Ectodermal cell (in vitro differentiated cells): ENCODE results near the gene ABLIM3.

ENCODE experiments used
- H3K27ac ChIP-seq: 2 replicates; pipeline ENCODE4 v1.7.0; 2013; ENCODE audit warnings: mild to moderate bottlenecking, low read depth, low read length; ENCODE audit not compliant: insufficient read depth, poor library complexity, severe bottlenecking
- H3K27me3 ChIP-seq: 2 replicates; pipeline ENCODE4 v1.7.0; 2013; ENCODE audit warnings: mild to moderate bottlenecking, low read length; ENCODE audit not compliant: insufficient read depth, control insufficient read depth, poor library complexity, severe bottlenecking
- H3K36me3 ChIP-seq: one replicate; pipeline ENCODE4 v1.7.0; 2013; ENCODE audit warnings: low read length; ENCODE audit not compliant: control insufficient read depth, insufficient read depth
- H3K4me1 ChIP-seq: one replicate; pipeline ENCODE4 v1.7.0; 2013; ENCODE audit warnings: low read length; ENCODE audit not compliant: control insufficient read depth, insufficient read depth
- H3K4me3 ChIP-seq: 2 replicates; pipeline ENCODE4 v1.7.0; 2013; ENCODE audit warnings: low read depth, low read length, control low read depth; ENCODE audit not compliant: insufficient read depth
- H3K9me3 ChIP-seq: 2 replicates; pipeline ENCODE4 v1.7.0; 2013; ENCODE audit warnings: mild to moderate bottlenecking, low read length, moderate library complexity; ENCODE audit not compliant: control insufficient read depth
- WGBS, 2 experiments: methylation state at CpG; one replicate each; pipeline ENCODE4 v1.1.7; 2013; ENCODE audit warnings: missing lambda C conversion rate in 2 of 2; 5-methylcytosine and 5-hydroxymethylcytosine counted together

ABLIM3 gene

DNA sequence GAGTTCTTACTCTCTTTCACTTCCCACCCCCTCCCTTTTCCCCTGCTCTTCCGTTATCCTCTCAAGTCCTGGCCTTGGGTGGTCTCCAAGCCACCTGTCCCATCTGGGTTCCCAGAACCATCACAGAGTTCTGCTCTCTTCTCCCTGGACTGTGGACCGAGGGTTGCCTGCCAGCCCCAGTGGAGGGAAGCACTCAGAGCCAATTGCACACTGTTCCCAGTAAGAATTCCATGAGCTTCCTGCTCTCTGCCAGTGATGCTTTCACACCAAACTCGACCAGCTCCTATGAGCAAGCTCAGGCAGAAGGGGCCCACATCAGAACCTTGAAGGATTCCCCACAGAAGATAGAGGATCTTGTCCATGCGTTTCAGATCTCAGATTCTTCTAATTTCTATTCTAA lies 110.3 kb downstream of the ABLIM3 start:
- no peak overlapping the region for H3K27ac ChIP-seq
- H3K4me3 ChIP-seq = no peak overlapping the region
- no peaks in the 10 kb centered on the region for H3K9me3 ChIP-seq
- H3K36me3 ChIP-seq = no peaks in the 10 kb centered on the region
- H3K4me1 ChIP-seq = no peaks in the 10 kb centered on the region
- no peaks in the 10 kb centered on the region for H3K27me3 ChIP-seq
- 83 to 88% methylated on average over 4 of the region's 4 CpGs for WGBS, 2 experiments

DNA sequence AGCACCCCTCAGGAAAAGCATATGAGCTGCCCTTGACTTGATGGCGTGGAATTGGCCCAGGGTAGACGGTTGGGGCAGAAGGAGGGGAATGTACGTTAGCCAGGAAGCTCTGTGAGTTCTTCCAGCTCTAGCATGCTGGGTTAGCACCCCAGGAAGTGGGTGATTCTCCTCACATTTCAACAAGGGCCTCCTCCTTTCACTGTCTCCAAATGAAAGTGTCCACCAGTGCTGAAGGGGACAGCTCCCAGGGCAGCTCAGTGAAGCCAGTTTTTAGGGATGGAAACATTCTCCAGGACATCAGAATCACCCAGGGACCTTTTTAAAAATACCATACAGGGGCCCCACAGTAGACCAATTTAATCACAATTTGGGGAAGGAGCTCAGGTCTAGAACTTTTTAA lies 113.2 kb downstream of the ABLIM3 start:
- 47 to 54% methylated on average over 3 of the region's 3 CpGs for WGBS, 2 experiments
- Histone ChIP-seq H3K9me3 (no peaks in the 10 kb centered on the region), H3K36me3 (no peaks in the 10 kb centered on the region), H3K27ac (no peak overlapping the region), H3K27me3 (no peaks in the 10 kb centered on the region), H3K4me3 (no peak overlapping the region), H3K4me1 (no peaks in the 10 kb centered on the region)

DNA sequence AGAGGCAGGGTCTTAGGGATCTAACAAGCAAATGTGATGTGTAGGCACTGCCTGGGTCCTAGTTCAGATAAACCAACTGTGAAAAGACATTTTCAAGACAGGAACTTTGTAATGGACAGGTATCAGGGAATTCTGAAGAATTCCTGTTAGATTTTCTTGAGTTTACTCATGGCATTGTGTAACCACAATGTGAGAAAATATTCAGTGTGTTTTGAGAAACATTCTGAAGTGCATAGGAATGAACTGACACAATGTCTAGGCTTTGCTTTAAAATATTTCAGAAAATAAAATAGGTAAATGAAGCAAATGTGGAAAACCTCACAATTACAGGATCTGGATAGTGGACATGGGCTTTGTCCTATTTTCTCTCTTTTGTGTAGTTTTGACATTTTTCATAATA lies 115.2 kb downstream of the ABLIM3 start:
- Histone ChIP-seq H3K27ac (no peak overlapping the region), H3K4me3 (no peak overlapping the region), H3K9me3 (no peaks in the 10 kb centered on the region), H3K27me3 (no peaks in the 10 kb centered on the region), H3K36me3 (no peaks in the 10 kb centered on the region), H3K4me1 (no peaks in the 10 kb centered on the region)

DNA sequence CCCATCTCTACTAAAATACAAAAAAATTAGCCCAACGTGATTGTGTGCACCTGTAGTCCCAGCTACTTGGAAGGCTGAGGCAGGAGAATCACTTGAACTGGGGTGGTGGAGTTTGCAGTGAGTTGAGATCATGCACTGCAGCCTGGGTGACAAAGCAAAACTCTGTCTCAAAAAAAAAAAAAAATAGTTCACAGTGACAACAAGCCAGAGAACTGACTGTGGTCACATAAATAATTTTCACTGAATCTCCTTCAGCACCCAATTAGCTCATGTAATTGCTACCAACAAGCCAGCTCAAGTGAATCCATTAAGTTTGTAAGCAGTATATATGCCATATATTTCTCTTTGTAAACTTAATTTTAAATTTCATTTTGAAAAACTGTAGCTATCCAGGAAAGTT lies 115.8 kb downstream of the ABLIM3 start:
- Histone ChIP-seq H3K4me1 (no peaks in the 10 kb centered on the region), H3K9me3 (no peaks in the 10 kb centered on the region), H3K27me3 (no peaks in the 10 kb centered on the region), H3K36me3 (no peaks in the 10 kb centered on the region), H3K4me3 (no peak overlapping the region), H3K27ac (no peak overlapping the region)
- 58 to 71% methylated on average over 1 of the region's 1 CpG for WGBS, 2 experiments

DNA sequence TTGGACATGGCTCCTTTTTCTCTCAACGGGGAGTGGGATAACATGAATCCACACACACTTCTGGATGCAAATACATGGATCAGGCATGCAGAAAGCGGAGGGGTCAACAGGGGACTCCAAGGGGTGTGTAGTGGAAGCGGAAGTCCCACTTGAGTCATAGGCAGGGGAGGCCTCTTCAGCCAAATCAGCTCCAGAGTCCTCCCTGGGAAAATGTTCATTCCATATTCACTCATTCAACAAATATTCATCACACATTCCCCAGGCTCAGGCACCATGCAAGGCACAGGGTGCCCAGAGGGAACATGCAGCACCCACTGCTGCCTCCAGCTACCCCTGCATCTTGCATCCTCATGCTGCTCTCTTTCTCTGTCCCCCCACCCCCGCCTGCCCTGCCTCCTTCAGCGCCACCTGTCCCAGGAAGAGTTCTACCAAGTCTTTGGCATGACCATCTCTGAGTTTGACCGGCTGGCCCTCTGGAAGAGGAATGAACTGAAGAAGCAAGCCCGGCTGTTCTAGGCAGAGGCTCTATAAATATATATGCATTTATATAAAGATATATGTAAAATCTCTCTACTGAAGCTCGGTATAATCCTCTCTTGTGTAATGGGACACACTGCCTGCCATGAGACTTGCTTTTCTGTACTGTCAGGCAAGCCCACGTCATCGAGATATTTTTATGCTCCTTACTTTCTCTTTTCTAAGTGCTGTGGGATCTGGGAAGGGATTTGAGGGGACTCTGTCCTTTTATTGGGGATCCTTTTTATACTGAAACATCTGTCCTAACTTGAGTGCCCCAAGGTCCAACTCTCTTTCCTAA lies 116.8 kb downstream of the ABLIM3 start:
- no peaks in the 10 kb centered on the region for H3K4me1 ChIP-seq
- H3K27me3 ChIP-seq = no peaks in the 10 kb centered on the region
- 81 to 89% methylated on average over 9 to 10 of the region's 10 CpGs for WGBS, 2 experiments
- no peaks in the 10 kb centered on the region for H3K36me3 ChIP-seq
- H3K4me3 ChIP-seq = no peak overlapping the region
- no peak overlapping the region for H3K27ac ChIP-seq
- H3K9me3 ChIP-seq = no peaks in the 10 kb centered on the region

DNA sequence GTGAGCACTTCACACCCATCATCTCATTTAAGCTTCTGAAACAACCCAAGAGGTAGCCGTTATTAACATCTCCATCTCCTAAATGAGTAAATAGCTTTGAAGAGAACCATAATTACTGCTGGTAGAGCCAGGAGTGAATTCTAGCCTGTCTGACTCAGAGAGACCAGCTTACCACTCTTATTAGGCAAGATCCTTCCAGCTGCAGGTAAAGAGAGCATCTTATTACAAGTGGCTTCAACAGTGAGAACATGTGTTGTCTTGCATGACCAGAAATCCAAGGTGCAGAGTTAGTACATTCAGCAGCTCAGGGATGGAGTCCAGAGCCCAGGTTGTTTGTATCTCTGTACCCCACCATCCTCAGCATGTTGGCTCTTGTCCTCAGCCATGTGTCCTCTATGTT lies 119.5 kb downstream of the ABLIM3 start:
- Histone ChIP-seq H3K4me1 (no peaks in the 10 kb centered on the region), H3K9me3 (no peaks in the 10 kb centered on the region), H3K4me3 (no peak overlapping the region), H3K27ac (no peak overlapping the region), H3K27me3 (peaks cover 16% of the 10 kb centered on the region), H3K36me3 (no peaks in the 10 kb centered on the region)
- 77 to 92% methylated on average over 1 of the region's 1 CpG for WGBS, 2 experiments

DNA sequence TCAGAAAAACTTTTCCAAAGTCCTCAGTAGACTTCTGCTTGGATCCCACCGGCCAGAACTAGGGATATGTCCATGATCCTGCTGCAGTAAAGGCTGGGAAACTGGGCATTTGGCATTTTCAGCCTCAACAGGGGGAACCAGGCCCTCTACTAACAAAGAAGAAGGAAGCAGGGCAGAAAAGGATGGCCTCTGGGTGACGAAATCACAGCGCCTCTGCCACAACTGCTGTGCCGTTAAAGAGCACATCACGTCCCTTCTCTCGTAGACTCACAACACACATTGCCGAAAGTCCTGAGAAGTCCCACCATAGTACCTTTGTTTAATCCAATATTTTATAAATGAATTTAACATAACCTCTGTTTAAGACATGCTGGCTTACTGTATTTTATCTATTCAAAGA lies 120.0 kb downstream of the ABLIM3 start:
- 84 to 87% methylated on average over 7 of the region's 7 CpGs for WGBS, 2 experiments
- peaks cover 16% of the 10 kb centered on the region for H3K27me3 ChIP-seq

DNA sequence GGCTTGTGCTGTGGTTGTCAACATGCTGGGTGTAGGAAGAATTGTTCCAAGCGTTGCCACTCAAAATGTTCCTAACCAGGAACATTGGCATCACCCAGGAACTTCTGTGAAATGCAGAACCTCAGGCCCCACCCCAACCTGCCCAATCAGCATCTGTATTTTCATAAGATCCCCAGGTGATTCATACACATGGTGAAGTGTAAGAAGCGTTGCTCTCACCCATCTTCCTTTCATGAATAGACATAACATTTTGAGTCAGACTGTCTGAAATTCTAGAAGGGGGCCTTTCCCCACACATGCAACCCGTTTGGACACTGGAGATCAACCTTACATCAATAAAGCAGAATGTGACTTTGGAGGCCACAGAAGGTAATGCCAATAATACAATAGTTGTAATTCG lies 121.0 kb downstream of the ABLIM3 start:
- H3K27me3 ChIP-seq = peaks cover 16% of the 10 kb centered on the region
- WGBS, 2 experiments = 74 to 83% methylated on average over 4 of the region's 4 CpGs
- no peak overlapping the region for H3K27ac ChIP-seq
- H3K36me3 ChIP-seq = no peaks in the 10 kb centered on the region
- no peaks in the 10 kb centered on the region for H3K4me1 ChIP-seq
- H3K9me3 ChIP-seq = no peaks in the 10 kb centered on the region
- H3K4me3 ChIP-seq = no peak overlapping the region

More for the DNA sequence above, 120.0 kb downstream of the ABLIM3 start:
- no peak overlapping the region for H3K4me3 ChIP-seq
- H3K4me1 ChIP-seq = no peaks in the 10 kb centered on the region
- no peaks in the 10 kb centered on the region for H3K9me3 ChIP-seq
- no peak overlapping the region for H3K27ac ChIP-seq
- no peaks in the 10 kb centered on the region for H3K36me3 ChIP-seq

DNA sequence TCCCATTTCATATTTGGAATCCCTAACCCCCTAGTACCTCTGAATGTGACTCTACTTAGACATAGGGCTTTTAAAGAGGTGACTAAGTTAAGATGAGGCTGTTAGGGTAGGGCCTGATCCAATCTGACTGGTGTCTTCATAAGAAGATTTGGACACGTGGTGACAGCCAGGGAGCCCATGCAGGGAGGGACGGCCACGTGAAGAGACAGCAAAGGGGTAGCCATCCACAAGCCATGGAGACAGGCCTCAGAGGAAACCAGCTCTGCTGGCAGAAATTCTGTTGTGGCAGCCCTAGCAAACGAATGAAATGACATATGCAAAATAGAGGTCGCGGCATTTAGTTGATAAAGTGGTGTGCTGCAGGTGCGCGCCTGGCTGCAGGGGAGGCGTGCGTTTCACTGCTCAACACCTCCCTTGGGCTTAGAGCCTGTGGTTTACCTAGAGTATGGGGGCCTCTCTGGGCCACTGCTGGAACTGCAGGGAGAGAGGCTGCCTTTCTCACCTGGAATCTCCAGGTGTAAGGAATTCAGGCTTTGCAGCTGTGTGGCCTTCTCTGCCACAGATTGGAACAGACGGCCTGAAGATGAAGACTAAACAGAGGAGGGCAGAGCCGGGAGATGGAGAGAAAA lies 123.3 kb downstream of the ABLIM3 start:
- Histone ChIP-seq H3K4me3 (no peak overlapping the region), H3K36me3 (no peaks in the 10 kb centered on the region), H3K27me3 (peaks cover 16% of the 10 kb centered on the region), H3K9me3 (no peaks in the 10 kb centered on the region), H3K4me1 (no peaks in the 10 kb centered on the region), H3K27ac (no peak overlapping the region)
- WGBS, 2 experiments = 21 to 22% methylated on average over 12 of the region's 12 CpGs

DNA sequence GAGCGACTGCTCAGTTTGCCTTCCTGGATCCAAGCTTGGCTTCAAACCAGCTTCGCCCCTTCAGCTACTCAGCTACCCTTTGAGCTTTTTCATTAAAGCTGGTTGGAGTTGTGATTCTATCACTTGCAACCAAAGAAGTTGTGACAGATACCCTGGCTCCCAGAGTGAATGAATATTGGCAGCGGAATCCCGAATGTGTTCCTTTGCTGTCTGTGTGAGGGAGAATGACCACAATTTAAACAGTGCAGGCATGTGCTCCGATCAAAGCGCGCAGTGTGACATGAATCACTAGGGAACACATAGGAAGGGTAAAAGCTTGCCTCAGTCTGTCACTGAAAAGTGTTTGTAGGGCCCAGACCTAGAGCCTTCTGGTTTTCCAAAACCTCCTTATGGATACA lies 123.8 kb downstream of the ABLIM3 start:
- Histone ChIP-seq H3K27me3 (peaks cover 19% of the 10 kb centered on the region), H3K27ac (no peak overlapping the region)
- 88 to 91% methylated on average over 7 of the region's 7 CpGs for WGBS, 2 experiments

More for the DNA sequence above, 123.8 kb downstream of the ABLIM3 start:
- no peaks in the 10 kb centered on the region for H3K36me3 ChIP-seq
- H3K4me1 ChIP-seq = no peaks in the 10 kb centered on the region
- no peaks in the 10 kb centered on the region for H3K9me3 ChIP-seq
- H3K4me3 ChIP-seq = no peak overlapping the region
